HepG2 (cell line): ENCODE results near the gene RARA. TPM values are rescaled to one million over a fixed set of nuclear protein-coding genes. Genes with fewer than 3 reads are reported as not detected.

Source experiments
- CENPT ChIP-seq: sonication (generic); formaldehyde crosslinking; IDR thresholded peaks from 2 replicates; pipeline ENCODE4 v1.8.0; 2022; ENCODE audit warnings: low read depth, mild to moderate bottlenecking, moderate library complexity, missing genetic modification reagents
- ELF4 ChIP-seq: sonication (generic); formaldehyde crosslinking; IDR thresholded peaks from 2 replicates; pipeline ENCODE4 v1.5.0; 2020; ENCODE audit warnings: missing genetic modification reagents, mild to moderate bottlenecking, moderate library complexity, borderline replicate concordance
- ISX ChIP-seq: sonication (generic); formaldehyde crosslinking; conservative IDR thresholded peaks from 2 replicates; pipeline ENCODE4 v1.5.0; 2020; ENCODE audit warnings: missing genetic modification reagents
- MTF2 ChIP-seq: sonication (generic); formaldehyde crosslinking; IDR thresholded peaks from 2 replicates; pipeline ENCODE4 v1.5.0; 2020; ENCODE audit warnings: missing genetic modification reagents, borderline replicate concordance
- NCOA1 ChIP-seq: sonication (generic); formaldehyde crosslinking; IDR thresholded peaks from 2 replicates; pipeline ENCODE4 v1.9.0; 2021; ENCODE audit warnings: missing genetic modification reagents
- NKX3-1 ChIP-seq: sonication (generic); formaldehyde crosslinking; IDR thresholded peaks from 2 replicates; pipeline ENCODE4 v1.5.0; 2020; ENCODE audit warnings: missing genetic modification reagents
- NPAS2 ChIP-seq: sonication (generic); formaldehyde crosslinking; IDR thresholded peaks from 2 replicates; pipeline ENCODE4 v1.8.0; 2022; ENCODE audit warnings: mild to moderate bottlenecking, missing genetic modification reagents, borderline replicate concordance
- SMAD3 ChIP-seq: sonication (generic); formaldehyde crosslinking; IDR thresholded peaks from 2 replicates; pipeline ENCODE4 v1.4.0; 2020; ENCODE audit warnings: missing genetic modification reagents
- SMYD3 ChIP-seq: sonication (generic); formaldehyde crosslinking; IDR thresholded peaks from 2 replicates; pipeline ENCODE4 v1.8.1; 2023; ENCODE audit warnings: mild to moderate bottlenecking, missing genetic modification reagents
- SPEN ChIP-seq: sonication (generic); formaldehyde crosslinking; IDR thresholded peaks from 2 replicates; pipeline ENCODE4 v1.5.1; 2020; ENCODE audit warnings: low read depth, mild to moderate bottlenecking, missing genetic modification reagents
- THAP7 ChIP-seq: sonication (generic); formaldehyde crosslinking; IDR thresholded peaks from 2 replicates; pipeline ENCODE4 v1.8.1; 2023; ENCODE audit warnings: mild to moderate bottlenecking, missing genetic modification reagents
- YEATS4 ChIP-seq: sonication (generic); formaldehyde crosslinking; IDR thresholded peaks from 2 replicates; pipeline ENCODE4 v1.4.0; 2020; ENCODE audit warnings: missing genetic modification reagents, borderline replicate concordance
- ZNF329 ChIP-seq: sonication (generic); formaldehyde crosslinking; IDR thresholded peaks from 2 replicates; pipeline ENCODE4 v1.9.0; 2021; ENCODE audit warnings: low read depth, mild to moderate bottlenecking, missing genetic modification reagents
- ZNF33A ChIP-seq: sonication (generic); formaldehyde crosslinking; IDR thresholded peaks from 2 replicates; pipeline ENCODE4 v1.5.1; 2020; ENCODE audit warnings: missing genetic modification reagents, mild to moderate bottlenecking, moderate library complexity, borderline replicate concordance
- ZNF383 ChIP-seq: sonication (generic); formaldehyde crosslinking; IDR thresholded peaks from 2 replicates; pipeline ENCODE4 v1.4.0; 2020; ENCODE audit warnings: missing genetic modification reagents, mild to moderate bottlenecking, borderline replicate concordance
- ZNF652 ChIP-seq: IDR thresholded peaks from 2 replicates; pipeline ENCODE4 v1.6.1; 2016; ENCODE audit warnings: low read depth, borderline replicate concordance
- ZNF776 ChIP-seq: sonication (generic); formaldehyde crosslinking; IDR thresholded peaks from 2 replicates; pipeline ENCODE4 v1.4.0; 2020; ENCODE audit warnings: mild to moderate bottlenecking, missing genetic modification reagents
- polyA plus RNA-seq, 8 experiments: library from polyadenylated mRNA; depleted of rRNA in 3 of 8; stranded (reverse) in 7 of 8; unstranded in 1 of 8; fragments of >200 nt; fragmentation: Illumina TruSeq in 4 of 8; extraction: Trizol in 4 of 8; gene quantifications; 2 replicates each; pipeline versions ENCODE4 v1.2.1 to v1.2.3, GENCODE V29; 2011 to 2016; ENCODE audit warnings: low read depth in 4 of 8, missing spikeins in 1 of 8, mixed read lengths in 1 of 8; ENCODE audit not compliant: insufficient read depth in 1 of 8
- total RNA-seq, 5 experiments: library from RNA; depleted of rRNA; stranded (reverse); fragments of >200 nt; fragmentation: Illumina TruSeq; extraction: Trizol; gene quantifications; 2 replicates each; pipeline ENCODE4 v1.2.3, GENCODE V29; 2016; ENCODE audit warnings: low read depth in 1 of 5
- TF ChIP-seq, protein P1 (sequence below): sonication (generic); formaldehyde crosslinking; IDR thresholded peaks from 2 replicates; pipeline ENCODE4 v1.4.0; 2020; ENCODE audit warnings: missing genetic modification reagents
- TF ChIP-seq, protein P2 (sequence below): sonication (generic); formaldehyde crosslinking; IDR thresholded peaks from 2 replicates; pipeline ENCODE4 v1.5.0; 2020; ENCODE audit warnings: missing genetic modification reagents, mild to moderate bottlenecking, borderline replicate concordance
- TF ChIP-seq, protein P3 (sequence below): sonication (generic); formaldehyde crosslinking; IDR thresholded peaks from 2 replicates; pipeline ENCODE4 v1.5.1; 2020; ENCODE audit warnings: mild to moderate bottlenecking, missing genetic modification reagents, borderline replicate concordance

RARA gene
- total and polyA plus RNA-seq, 2 of the 13 experiments (the other 11 are each of a cell fraction or from before 2014, with no cell fraction given), result 6.4 to 8.6 TPM

- TF ChIP-seq, protein P1, sequence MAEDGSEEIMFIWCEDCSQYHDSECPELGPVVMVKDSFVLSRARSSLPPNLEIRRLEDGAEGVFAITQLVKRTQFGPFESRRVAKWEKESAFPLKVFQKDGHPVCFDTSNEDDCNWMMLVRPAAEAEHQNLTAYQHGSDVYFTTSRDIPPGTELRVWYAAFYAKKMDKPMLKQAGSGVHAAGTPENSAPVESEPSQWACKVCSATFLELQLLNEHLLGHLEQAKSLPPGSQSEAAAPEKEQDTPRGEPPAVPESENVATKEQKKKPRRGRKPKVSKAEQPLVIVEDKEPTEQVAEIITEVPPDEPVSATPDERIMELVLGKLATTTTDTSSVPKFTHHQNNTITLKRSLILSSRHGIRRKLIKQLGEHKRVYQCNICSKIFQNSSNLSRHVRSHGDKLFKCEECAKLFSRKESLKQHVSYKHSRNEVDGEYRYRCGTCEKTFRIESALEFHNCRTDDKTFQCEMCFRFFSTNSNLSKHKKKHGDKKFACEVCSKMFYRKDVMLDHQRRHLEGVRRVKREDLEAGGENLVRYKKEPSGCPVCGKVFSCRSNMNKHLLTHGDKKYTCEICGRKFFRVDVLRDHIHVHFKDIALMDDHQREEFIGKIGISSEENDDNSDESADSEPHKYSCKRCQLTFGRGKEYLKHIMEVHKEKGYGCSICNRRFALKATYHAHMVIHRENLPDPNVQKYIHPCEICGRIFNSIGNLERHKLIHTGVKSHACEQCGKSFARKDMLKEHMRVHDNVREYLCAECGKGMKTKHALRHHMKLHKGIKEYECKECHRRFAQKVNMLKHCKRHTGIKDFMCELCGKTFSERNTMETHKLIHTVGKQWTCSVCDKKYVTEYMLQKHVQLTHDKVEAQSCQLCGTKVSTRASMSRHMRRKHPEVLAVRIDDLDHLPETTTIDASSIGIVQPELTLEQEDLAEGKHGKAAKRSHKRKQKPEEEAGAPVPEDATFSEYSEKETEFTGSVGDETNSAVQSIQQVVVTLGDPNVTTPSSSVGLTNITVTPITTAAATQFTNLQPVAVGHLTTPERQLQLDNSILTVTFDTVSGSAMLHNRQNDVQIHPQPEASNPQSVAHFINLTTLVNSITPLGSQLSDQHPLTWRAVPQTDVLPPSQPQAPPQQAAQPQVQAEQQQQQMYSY (CRISPR knock-in tag), result no peak
- TF ChIP-seq SPEN (CRISPR knock-in tag) (no peak), ZNF776 (CRISPR knock-in tag) (no peak), ZNF652 (no peak), ZNF383 (CRISPR knock-in tag) (no peak), NPAS2 (no peak), MTF2 (CRISPR knock-in tag) (no peak), YEATS4 (CRISPR knock-in tag) (no peak; the same call in 1 of the 2 replicates), NKX3-1 (CRISPR knock-in tag) (no peak), ZNF33A (CRISPR knock-in tag) (no peak), ELF4 (CRISPR knock-in tag) (no peak), NCOA1 (CRISPR knock-in tag) (no peak), SMYD3 (CRISPR knock-in tag) (no peak), CENPT (CRISPR knock-in tag) (no peak), ZNF329 (CRISPR knock-in tag) (no peak), SMAD3 (CRISPR knock-in tag) (no peak), THAP7 (CRISPR knock-in tag) (no peak), ISX (no peak)
- TF ChIP-seq, protein P2, sequence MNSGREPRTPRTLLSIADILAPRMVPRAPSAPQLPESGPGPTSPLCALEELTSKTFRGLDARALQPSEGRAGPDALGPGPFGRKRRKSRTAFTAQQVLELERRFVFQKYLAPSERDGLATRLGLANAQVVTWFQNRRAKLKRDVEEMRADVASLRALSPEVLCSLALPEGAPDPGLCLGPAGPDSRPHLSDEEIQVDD, result no peak; the same call in 1 of the 2 replicates
- TF ChIP-seq, protein P3, sequence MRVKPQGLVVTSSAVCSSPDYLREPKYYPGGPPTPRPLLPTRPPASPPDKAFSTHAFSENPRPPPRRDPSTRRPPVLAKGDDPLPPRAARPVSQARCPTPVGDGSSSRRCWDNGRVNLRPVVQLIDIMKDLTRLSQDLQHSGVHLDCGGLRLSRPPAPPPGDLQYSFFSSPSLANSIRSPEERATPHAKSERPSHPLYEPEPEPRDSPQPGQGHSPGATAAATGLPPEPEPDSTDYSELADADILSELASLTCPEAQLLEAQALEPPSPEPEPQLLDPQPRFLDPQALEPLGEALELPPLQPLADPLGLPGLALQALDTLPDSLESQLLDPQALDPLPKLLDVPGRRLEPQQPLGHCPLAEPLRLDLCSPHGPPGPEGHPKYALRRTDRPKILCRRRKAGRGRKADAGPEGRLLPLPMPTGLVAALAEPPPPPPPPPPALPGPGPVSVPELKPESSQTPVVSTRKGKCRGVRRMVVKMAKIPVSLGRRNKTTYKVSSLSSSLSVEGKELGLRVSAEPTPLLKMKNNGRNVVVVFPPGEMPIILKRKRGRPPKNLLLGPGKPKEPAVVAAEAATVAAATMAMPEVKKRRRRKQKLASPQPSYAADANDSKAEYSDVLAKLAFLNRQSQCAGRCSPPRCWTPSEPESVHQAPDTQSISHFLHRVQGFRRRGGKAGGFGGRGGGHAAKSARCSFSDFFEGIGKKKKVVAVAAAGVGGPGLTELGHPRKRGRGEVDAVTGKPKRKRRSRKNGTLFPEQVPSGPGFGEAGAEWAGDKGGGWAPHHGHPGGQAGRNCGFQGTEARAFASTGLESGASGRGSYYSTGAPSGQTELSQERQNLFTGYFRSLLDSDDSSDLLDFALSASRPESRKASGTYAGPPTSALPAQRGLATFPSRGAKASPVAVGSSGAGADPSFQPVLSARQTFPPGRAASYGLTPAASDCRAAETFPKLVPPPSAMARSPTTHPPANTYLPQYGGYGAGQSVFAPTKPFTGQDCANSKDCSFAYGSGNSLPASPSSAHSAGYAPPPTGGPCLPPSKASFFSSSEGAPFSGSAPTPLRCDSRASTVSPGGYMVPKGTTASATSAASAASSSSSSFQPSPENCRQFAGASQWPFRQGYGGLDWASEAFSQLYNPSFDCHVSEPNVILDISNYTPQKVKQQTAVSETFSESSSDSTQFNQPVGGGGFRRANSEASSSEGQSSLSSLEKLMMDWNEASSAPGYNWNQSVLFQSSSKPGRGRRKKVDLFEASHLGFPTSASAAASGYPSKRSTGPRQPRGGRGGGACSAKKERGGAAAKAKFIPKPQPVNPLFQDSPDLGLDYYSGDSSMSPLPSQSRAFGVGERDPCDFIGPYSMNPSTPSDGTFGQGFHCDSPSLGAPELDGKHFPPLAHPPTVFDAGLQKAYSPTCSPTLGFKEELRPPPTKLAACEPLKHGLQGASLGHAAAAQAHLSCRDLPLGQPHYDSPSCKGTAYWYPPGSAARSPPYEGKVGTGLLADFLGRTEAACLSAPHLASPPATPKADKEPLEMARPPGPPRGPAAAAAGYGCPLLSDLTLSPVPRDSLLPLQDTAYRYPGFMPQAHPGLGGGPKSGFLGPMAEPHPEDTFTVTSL (CRISPR knock-in tag), result no peak
Observed at GRCh38 chr17:40344421-40345160, 35.6 kb downstream of the RARA start (continued).
